ENCODE measurements around the gene SNX32.

SNX32 gene

DNA sequence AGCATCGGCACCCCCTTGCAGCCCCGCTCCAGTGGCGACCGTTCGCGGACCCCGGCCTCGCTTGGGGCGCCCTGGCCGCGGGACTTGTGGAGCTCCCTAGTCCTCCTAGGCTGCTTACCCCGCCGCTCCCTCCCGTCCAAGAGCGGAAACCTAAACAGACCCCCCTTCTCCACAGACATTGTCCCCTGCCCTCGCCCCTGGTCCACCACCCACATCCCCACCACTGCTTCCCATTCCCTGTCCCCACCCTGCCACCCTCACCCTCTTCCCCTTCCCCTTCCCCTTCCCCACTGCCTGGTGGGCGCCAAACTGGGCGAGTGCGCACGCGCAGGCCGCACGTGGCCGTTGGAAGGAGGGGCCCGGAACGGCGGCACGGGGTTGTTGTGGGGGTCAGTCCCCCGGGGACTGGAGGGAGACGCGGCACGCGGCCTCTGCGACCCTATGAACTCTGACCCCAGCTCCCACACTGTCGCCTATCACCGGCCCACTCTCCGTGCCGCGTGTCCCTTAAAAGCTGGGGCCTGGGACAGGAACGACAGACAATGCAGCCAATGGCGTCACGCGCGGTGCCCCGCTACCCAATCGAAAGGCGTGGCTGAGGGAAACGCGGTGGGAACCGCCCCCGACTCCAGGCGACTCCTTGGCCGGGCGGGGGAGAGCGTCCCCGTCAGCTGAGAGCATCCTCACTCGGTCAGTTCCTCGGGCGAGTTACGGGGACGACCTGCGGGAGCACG is at the start of gene SNX32:
Gene SNX32, plus strand, starts transcription at position 667 of the 734 bp plus-strand sequence. CDS start 103 bp downstream, outside the sequence.
- DNase-seq: peak; percentile 90

DNA sequence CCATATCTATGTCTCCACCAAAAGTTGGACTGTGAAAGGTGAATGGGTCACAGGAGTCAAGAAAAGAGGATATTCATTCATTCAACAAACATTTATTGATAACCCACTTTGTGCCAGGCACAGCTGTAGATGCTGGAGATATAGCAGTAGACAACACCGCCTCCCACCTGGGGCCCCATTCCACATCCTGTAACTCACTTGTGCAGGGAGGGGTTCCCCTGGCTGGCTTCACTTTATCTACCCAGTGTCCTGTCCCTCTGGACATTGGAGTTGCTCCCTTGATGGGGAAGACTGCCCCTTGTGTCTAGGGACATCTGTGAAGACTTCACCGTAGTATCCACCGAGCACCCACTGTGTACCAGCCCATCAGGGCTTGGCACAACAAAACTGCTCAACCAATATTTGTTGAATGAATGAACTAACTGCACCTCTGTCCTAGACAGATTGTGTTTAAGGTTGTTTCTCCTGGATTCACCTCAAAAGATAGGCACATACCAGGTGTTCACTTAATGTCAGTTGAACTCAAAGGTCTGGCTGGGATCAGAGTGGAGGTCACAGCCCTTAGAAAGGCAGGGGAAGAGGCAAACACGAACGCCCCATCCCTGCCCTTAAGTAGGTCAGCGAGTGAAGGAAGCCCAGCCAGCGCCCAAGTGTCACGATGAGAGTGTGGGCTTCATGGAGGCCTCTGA is 48.3 kb upstream of the SNX32 start:
- DNase-seq: no peak

DNA sequence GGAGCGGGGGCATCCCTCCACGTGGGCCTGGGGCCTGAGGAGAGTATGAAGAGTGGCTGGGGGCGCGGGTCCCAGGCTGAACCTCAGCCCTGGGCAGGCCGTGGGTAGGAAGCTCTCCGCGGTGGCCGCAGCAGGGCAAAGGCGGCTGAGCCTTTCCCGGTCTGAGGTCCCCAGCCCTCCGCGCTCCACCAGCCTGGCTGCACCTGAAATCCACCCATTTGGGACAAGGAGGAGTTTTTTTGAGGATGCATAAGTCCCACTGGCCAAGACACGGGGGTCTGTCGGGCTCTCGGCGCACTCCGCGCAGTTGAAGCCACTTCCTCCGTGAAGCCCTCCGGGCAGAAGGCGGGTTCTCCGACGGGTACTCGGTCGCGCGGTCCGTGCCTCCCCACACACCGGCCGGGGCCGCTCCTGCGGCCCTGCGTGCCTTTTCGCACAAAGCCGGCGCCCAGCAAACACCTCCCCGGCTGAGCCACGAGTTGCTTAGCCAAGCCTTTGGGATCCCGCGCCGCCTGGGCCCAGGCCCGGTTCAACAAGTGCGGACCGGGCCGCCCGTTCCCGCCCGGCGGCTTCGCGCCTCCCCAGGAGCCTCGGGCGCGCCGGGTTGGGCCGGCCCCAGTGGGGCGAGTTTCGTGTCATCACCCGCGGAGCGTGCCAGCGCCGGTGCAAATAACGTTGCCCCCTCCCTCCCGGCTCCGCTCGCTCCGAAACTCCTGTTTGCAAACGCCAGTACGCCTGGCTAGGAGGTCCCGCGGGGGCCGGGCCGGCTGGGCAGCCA is 47.6 kb upstream of the SNX32 start:
- DNase-seq: no peak

DNA sequence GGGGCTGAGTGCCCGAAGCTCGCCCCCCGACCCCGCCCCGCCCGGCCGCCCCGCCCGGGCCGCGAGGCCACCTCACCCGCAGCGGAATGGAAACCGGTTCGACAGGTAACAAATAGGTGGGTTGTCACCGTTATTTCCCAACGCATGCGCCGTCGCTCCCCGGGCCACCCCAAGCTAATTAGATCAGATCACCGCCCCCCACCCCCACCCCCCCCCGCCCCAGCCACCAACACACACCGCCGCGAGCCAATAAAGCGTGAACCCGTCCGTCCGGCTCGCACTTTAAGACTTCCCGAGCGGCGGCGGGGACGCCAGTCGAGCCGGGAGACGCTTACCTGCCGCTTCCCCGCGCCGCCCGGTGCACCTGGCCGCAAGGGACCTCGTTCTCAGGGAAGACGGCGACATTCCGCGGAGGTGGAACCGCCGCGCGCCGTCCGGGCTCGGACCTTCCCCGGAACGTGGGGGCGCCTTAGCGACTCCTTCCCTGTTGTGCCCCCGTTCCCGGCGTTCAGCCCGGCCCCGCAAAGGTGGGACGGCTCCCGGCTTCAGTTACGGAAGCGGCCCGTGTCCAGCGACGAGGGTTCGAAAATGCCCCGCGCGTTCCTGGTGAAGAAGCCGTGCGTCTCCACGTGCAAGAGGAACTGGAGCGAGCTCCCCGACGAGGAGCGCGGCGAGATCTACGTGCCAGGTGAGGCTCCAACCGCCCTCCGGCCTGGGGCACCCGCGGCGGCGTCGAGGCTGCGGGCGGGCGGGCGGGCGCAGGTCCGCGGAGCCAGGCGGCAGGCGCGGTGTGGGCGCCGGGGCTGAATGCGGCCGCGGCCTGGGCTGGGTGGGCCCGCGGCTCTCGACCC is 46.8 kb upstream of the SNX32 start, which contains the start of gene OVOL1:
Gene OVOL1, plus strand, starts transcription at position 278 of the 851 bp plus-strand sequence. Its CDS starts 311 bp downstream, at position 589.
- peak; percentile 92 for DNase-seq

DNA sequence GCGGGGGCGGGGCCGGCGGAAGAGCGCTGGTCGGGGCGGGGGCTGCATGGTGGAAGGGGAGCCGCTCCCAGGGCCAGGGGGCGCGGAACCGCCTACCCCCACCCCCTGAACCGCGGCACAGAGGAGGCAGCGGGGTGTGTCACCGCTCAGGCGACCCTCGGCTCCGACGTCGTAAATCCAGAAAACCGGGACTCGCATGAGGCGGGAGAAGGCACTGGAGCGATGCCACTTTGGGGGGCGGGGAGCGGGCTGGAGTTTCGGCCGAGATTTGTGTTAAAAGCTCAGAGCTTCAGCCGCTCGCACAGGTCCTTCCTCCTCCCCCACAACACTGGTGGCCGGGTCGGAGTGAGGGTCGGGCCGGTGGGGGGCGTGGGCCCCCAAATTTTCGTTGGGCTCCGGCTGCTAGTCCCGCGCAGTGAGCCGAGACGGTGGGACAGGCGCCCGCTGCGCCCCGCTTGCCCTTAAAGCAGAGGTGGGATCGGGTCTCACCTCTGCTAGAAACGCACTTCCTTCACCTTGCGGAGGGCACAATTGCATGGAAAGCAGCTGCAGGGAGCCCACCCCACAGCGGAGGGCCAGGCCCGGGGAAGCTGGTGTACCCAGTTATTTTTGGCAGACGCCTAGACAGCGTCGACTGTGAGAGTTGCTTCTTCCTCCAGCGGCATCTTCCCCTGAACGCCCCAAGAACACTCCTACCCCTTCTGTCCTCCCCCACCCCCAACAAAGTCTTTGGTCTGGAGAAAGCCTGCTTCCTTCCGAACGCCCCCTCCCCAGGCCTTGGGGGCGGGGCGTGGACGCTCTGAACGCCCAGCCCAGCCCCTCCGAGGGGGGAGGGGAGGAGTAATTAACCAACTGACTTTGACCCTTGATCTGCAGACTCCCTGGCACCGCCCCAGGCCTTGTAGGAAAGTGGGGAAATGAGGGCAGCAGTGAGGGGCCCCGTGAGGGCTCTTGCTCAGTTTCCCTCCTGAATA is 45.8 kb upstream of the SNX32 start:
- DNase-seq: no peak

DNA sequence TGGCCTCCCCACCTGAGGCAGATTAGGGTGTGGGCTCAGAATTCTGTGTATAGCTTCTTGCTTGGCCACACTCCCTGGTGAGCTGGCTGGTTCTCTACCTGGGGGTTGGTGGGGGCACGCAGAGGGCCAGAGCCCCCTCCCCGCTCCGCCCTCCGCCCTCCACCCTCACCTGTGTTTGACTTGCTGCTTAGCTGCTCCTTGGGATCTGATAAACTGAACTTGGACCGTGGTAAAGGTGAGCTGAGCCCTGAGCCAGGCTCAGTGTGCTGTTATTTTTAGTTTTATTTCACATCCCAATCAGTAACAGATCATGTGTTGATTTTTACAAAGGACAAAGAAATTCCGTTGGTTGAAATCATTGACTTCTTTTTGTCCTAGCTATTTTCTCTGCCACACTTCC is 44.9 kb upstream of the SNX32 start:
- no peak for DNase-seq

DNA sequence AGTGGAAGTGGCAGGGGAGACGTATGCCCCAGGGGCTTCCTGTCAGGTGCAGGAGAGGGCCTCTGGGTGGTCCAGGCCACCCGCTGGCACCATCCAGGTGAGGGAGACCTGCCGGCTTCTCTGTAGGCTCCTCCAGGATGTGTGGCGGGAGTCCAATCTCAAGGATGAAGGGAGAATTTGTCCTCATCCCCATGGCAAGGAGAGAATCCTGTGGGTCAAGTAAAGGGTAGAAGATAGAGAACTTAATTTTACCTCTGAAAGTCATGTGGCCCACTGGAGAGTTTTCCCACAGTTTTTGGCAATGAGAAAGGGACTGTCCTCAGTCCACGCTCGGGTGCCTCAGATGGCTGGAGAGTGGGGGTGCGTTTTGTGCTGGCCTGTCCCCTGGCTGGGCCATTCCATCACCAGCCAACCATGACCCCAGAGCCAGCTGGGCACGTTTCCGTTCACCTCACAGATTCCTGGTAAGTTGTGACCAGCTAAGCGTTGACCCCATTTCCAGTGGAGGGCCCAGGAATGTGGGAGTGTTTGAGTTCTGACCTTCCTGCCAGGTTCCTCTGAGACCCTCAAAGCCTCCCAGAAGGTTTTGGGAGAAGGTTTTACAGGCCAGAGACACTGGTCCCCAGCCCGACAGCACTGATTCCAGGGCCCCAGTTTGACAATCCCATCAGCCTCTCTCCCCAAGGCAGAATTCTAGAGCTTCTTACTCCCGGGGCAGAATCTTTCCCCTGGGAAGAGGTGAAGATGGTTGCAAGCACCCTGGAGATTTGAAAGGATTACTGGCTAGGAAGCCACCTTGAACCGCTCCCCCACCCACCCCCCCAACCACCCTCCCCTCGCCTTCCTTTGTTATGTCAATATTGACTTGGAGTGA is 44.3 kb upstream of the SNX32 start:
- DNase-seq: no peak

DNA sequence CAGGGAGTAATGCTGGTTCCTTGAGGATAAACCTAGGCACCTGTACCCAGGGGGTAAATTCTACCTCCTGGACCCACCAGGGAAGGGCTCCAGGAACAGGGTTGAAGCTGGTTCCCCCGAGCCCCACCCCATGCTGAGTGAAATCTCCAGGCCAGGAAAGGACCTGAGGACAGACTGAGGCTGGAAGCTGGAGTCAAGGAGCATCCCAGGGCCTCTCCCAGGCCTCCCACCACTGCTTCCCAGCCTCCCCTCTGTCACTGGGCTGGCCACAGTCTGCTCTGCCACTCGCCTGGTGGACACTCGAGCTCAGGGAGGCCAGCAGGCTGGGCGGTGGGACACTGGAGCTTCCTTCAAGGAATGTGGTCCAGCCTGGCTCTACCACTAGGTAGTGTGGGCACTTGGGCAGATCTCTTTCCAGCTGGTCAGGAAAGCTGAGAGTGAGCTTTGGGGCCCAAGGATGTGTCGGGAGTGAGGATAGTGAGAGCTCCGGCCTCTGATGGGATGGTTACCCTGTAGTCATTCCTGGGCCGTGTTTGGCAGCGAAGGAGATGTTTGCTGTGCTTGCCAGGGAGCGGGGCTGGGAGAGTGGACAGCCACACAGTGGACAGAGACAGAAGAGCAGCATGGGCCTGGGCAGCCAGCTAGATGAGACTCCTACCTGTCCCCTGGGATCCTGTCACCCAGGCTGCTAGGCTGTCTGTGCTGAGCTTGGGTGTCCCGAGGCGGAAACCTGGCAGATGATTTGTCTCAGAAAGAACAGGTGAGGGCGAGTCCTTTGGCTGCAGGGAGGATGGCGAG is 43.5 kb upstream of the SNX32 start:
- DNase-seq: no peak

DNA sequence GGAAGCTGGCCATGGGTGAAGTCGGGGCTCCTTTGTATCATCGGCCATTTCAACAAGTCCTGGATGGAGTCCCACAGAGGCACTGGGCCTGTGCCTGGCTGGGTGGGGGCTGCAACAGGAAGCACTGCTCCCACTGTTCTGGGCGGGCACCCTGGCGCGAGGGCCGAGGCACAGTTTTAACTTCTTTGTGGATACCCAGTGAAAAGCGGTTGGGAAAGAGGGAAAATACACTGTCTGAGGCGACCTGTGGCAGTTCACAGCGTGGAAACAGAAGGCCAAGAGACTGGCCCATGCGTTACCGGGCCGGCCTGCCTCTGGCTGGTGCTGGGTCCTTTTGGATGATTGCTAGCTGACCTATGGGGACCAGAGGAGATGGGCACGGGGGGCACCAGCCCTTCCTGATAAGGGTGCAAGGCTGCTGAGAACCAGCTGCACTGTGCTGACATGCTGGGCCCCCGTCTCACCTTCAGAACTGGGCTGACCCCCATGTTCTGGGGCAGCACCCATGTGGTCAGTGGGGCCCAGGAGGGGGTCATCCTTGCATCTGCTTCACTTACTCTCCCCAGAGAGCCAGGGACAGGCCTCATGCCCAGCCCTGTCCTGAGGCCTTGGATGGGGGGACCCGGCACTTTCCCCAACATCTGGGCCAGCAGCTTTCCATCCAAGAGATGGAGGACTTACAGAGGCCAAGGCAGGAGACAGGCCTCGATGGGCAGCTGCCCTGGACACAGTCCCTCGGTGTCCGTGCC is 42.7 kb upstream of the SNX32 start:
- DNase-seq: no peak

DNA sequence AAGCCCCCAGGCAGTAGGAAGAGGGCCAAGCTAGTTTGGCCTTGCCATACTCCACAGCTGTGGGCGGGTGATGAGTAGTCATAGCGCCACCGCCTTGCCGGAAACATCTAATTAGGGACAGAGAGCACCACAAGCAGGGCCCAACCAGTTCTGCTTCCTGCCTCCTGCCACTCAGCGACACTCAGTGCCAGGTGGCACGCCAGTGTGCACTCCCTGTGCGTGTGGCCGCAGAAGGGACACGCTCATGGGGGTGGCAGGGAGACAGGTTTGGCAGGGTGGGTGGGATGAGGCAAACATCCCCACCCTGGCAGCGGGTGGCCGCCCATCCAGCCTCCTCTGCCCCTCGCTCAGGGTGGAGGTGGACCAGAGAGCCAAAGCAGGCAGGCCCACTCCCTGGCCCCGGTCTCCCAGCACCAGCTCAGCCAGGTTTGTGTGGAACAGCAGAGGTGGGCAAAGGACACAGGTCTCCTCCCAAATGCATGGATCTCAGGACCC is 42.0 kb upstream of the SNX32 start:
- peak; percentile 70 for DNase-seq

DNA sequence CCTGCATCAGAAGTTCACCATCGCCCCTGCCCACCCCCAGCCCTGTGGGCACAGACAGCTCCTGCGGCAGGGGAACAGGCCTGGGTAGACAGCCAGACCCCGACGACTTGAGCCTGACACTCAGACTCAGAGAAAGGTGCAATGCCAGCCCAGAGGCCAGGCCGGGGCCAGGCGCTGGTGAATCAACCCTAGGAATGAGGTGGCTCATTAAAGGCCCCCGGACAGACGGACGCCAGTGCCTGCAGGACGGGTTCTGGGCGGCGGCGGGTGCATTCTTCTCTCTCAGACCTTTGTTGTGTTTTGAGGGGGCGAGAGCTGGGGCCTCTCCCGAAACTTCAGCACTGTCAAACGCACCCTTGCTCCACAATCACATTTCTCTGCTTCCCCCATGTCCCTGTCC is 41.3 kb upstream of the SNX32 start:
- no peak for DNase-seq

DNA sequence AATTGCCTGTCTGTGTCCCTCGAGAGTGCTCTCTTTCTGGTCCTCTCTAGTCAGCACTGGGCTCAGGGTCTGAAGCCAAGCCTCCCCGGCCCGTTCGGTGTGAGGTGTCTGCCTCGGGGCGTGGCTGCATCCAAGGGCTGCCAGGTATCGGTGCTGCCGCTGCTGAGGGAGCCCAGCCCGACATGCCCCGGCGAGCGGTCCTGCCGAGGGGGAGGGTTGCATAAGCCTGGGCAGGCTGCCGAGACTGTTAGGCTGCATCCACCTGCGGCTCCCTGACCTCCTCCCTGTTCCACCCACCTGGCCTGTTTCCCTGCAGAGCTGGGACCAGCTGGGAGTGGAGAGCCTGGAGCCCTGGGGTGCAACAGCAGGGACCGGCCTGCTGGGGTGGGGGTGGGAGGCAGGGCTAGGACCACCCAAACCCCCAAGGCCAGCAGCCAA is 40.6 kb upstream of the SNX32 start:
- DNase-seq: peak; percentile 73

DNA sequence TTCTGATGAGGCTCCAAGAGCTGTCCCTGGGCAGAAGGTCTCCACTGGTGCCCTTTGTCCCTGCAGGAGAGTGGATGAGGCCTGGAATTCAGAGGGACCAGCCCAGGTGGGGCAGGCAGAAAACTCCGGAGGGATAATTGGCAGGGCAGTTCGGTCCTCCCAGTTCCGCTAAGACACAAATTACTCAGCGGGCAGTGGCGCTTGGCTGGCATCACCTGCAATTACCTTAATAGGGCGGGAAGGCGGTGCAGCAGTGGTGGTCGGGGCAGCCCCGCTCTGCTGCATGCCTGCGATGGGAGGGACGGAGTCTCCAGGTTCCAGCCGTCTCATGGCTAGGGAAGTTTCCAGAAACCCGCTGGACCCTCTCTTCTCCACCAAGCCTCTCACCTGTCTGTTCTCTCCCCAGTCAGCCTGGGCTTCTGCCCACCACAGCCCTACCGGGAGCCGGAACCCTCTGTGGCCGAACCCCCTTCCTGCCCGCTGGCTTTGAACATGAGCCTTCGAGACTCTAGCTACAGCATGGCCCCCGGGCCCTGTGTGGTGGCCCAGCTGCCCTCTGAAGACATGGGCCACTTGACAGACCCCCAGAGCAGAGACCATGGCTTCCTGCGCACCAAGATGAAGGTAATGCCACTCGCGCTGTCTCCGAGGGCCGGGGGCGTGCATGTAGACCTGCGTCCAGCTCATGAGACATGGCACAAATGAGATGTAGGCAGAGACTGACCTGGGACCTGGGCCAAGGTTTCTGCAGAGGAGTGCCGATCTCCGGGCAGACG is 40.0 kb upstream of the SNX32 start:
- no peak for DNase-seq

DNA sequence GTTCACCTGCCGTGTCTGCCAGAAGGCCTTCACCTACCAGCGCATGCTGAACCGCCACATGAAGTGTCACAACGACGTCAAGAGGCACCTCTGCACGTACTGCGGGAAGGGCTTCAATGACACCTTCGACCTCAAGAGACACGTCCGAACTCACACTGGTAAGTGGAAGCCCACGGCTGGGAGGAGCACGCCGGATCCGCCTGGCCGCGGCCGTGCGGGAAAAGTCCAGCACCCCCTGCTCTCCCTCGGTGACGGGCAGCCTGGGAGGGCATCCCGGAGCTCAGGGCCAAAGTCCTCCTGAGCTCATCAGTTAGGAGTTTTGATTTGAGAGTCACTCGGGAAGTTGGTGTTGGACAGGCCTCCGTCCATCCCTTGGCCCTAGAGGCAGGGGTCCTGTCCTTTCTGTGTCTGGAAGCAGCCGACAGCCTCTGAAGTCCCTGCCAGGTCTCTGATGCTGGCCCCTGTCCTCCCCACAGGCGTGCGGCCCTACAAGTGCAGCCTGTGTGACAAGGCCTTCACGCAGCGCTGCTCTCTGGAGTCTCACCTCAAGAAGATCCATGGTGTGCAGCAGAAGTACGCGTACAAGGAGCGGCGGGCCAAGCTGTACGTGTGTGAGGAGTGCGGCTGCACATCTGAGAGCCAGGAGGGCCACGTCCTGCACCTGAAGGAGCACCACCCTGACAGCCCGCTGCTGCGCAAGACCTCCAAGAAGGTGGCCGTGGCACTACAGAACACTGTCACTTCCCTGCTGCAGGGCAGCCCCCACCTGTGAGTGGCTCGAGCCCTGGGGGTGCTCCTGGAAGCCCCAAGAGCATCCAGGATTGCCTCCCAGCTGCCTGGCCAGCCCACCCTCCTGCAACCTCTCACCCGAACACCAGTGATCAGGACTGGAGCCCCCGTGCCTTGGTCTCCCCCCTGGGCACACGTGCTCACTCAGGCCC is 38.9 kb upstream of the SNX32 start:
- no peak for DNase-seq

DNA sequence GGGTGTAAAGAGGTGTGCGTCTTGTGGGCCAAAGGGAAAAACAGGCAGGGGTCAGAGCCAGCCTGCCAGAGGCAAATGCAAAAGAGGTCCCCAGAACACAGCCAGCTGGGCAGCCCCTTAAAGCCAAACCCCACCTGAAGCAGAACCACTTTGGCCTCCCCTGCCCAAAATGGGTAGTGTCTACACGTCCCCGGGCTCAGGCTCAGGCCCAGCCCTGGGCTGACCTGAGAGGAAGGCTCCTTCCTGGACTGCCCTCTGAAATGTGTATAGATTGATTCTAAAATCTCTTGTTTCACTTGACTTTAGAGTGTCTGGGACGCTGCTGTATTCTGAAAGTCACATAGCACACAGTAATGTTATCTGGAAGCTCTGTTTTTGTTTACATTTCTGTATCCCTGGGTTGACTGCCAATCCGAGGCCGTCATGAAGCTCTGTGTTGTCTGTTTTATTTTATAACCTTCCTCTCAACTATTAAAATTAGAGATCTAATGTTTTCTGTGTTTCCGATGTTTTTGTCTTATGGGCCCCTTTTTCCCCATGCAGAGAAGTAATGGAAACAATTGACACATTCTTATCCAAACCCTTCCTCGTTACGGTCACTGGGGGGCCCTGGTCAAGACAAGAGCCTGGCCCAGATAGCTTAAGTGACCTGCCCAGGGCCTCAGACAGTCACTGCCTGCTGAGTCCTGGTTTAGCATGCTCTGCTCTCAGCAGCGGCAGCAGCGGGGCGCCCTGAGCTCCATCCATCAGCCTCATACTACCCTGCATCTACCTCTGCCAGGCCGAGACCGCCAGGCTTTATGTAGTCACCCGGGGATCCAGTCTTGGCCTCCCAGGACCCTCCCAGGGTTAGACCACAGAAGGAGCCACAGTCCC is 36.8 kb upstream of the SNX32 start:
- DNase-seq: no peak

Measured in NCI-H510A treated with DMSO at 0.1 percent for 48 hours (cell line).